OCI-LY7 (cell line): ENCODE measurements around the gene HES7. TPM values are rescaled to one million over a fixed set of nuclear protein-coding genes. Genes with fewer than 3 reads are reported as not detected.

ENCODE experiments used
- BruUV-seq: library from RNA; stranded (reverse); fragments of 400-500 nt; replicated peaks from 2 replicates; lab custom pipeline; 2021; lab: Mats Ljungman, UMichigan
- CTCF ChIA-PET: fragments of 300-600 bp; sonication (Branson Sonifier 250); formaldehyde crosslinking; loops from one replicate; lab custom pipeline; 2022; ENCODE audit warnings: antibody characterized with exemption; ENCODE audit not compliant: unreplicated experiment; lab: Charles Lee
- POLR2A ChIA-PET: fragments of 300-600 bp; sonication (Branson Sonifier 250); formaldehyde crosslinking; loops from one replicate; lab custom pipeline; 2022; ENCODE audit warnings: antibody characterized with exemption; lab: Charles Lee
- DNase-seq: peaks from one replicate; pipeline ENCODE4 v3.0.0-alpha.2; 2015; ENCODE audit warnings: low spot score
- H2AFZ ChIP-seq: fragments of 200-600 bp; sonication (generic), shearing (Covaris generic); 2 replicates; pipeline ENCODE4 v1.6.1; 2014; ENCODE audit warnings: mild to moderate bottlenecking, antibody characterized with exemption, low read length, moderate library complexity
- H3K27ac ChIP-seq: fragments of 200-600 bp; sonication (generic); 2 replicates; pipeline ENCODE4 v1.5.1; 2014; ENCODE audit warnings: mixed run types, low read depth, mild to moderate bottlenecking, moderate library complexity, low read length, inconsistent platforms; ENCODE audit not compliant: poor library complexity, severe bottlenecking
- H3K36me3 ChIP-seq: fragments of 200-600 bp; sonication (generic); 2 replicates; pipeline ENCODE4 v1.6.1; 2014; ENCODE audit warnings: mild to moderate bottlenecking, antibody characterized with exemption, low read length, moderate library complexity, mixed read lengths; ENCODE audit not compliant: insufficient read depth
- H3K4me1 ChIP-seq: fragments of 200-600 bp; sonication (generic); 2 replicates; pipeline ENCODE4 v1.5.1; 2014; ENCODE audit warnings: mild to moderate bottlenecking, low read length; ENCODE audit not compliant: insufficient read depth, poor library complexity, severe bottlenecking
- H3K4me2 ChIP-seq: fragments of 200-600 bp; sonication (generic); 2 replicates; pipeline ENCODE4 v1.6.1; 2014; ENCODE audit warnings: mild to moderate bottlenecking, low read length
- H3K4me3 ChIP-seq: fragments of 200-600 bp; sonication (generic); 2 replicates; pipeline ENCODE4 v1.5.1; 2014; ENCODE audit warnings: mild to moderate bottlenecking, low read depth, low read length; ENCODE audit not compliant: poor library complexity, severe bottlenecking
- H3K79me2 ChIP-seq: fragments of 200-600 bp; sonication (generic); 2 replicates; pipeline ENCODE4 v1.6.1; 2016; ENCODE audit warnings: low read depth, mild to moderate bottlenecking, low read length, moderate library complexity, mixed read lengths; ENCODE audit not compliant: insufficient read depth
- H3K9me2 ChIP-seq: fragments of 200-600 bp; sonication (generic); 2 replicates; pipeline ENCODE4 v1.6.1; 2016; ENCODE audit warnings: mild to moderate bottlenecking, low read length, mixed read lengths; ENCODE audit not compliant: insufficient read depth
- H3K9me3 ChIP-seq: fragments of 200-600 bp; sonication (generic); 2 replicates; pipeline ENCODE4 v1.6.1; 2014; ENCODE audit warnings: mild to moderate bottlenecking, mixed run types, low read length, mixed read lengths
- H4K20me1 ChIP-seq: fragments of 200-600 bp; sonication (generic); 2 replicates; pipeline ENCODE4 v1.6.1; 2014; ENCODE audit warnings: mild to moderate bottlenecking, antibody characterized with exemption, low read length, moderate library complexity, mixed read lengths; ENCODE audit not compliant: insufficient read depth
- CTCF ChIP-seq: fragments of 200-600 bp; sonication (generic); conservative IDR thresholded peaks from 2 replicates; pipeline ENCODE4 v1.5.1; 2014; ENCODE audit warnings: mild to moderate bottlenecking, antibody characterized with exemption, low read length, moderate library complexity, mixed read lengths
- EZH2phosphoT487 ChIP-seq: fragments of 200-600 bp; sonication (generic); IDR thresholded peaks from 2 replicates; pipeline ENCODE4 v1.6.1; 2018; ENCODE audit warnings: low read depth, borderline replicate concordance, mild to moderate bottlenecking, mixed run types, antibody characterized with exemption, low read length, moderate library complexity, mixed read lengths
- intact Hi-C: fragments of 100-400 bp; cut with micrococcal nuclease; formaldehyde crosslinking; loops from one replicate; pipeline ENCODE4 v1.10.0; 2022; ENCODE audit not compliant: unreplicated experiment
- total RNA-seq, 2 experiments: library from RNA; depleted of rRNA in 1 of 2; stranded (reverse); fragments of >200 nt in 1 of 2; shearing (Covaris generic) in 1 of 2; gene quantifications; 2 replicates each; pipeline ENCODE4 v1.2.3, GENCODE V29; 2014 to 2022

The HES7 gene
- total RNA-seq, 2 experiments from 2014 or later, result 0.44 to 5.8 TPM

- intact Hi-C loops, result no loop called here
Measured at GRCh38 chr17:8128125-8128784, 4.3 kb upstream of the HES7 start.

GRCh38 chr17:8126491-8127066 lies 2.7 kb upstream of the HES7 start:
- Histone ChIP-seq H3K9me3 (no peaks in the 10 kb centered on the region), H3K27ac (peak overlapping the region; percentile 40), H3K4me1 (peaks cover 40% of the 10 kb centered on the region), H3K9me2 (no peaks in the 10 kb centered on the region), H2AFZ (peak overlapping the region; percentile 80; the same call in 1 of the 2 replicates), H3K4me3 (peak overlapping the region; percentile 79), H3K4me2 (peak overlapping the region; percentile 98), H3K36me3 (no peaks in the 10 kb centered on the region), H4K20me1 (0 out of 2 replicates have a peak, but pooled peaks cover 3% of the 10 kb centered on the region), H3K79me2 (no peaks in the 10 kb centered on the region)
- ChIA-PET CTCF (interaction anchor here (1.0 kb wide), 1 partner anchor 11 kb away, joined by 3 read pairs; no protein-coding TSS in a partner anchor), POLR2A (interaction anchor here (0.9 to 1.7 kb wide), 4 partner anchors 11 to 65 kb away, joined by 3 to 5 read pairs (median 4); no protein-coding TSS in a partner anchor)
- BruUV-seq, result no TSS peak
- no peak for TF ChIP-seq CTCF
- no peak for TF ChIP-seq EZH2phosphoT487
- intact Hi-C loops, result no loop called here
- DNase-seq, result peak; percentile 65

More at GRCh38 chr17:8128125-8128784, 4.3 kb upstream of the HES7 start:
- Histone ChIP-seq H3K9me3 (no peaks in the 10 kb centered on the region), H3K4me2 (no peak overlapping the region), H3K4me1 (peaks cover 29% of the 10 kb centered on the region), H4K20me1 (0 out of 2 replicates have a peak, but pooled peaks cover 3% of the 10 kb centered on the region), H3K27ac (no peak overlapping the region), H3K79me2 (no peaks in the 10 kb centered on the region), H3K4me3 (no peak overlapping the region), H2AFZ (no peak overlapping the region), H3K36me3 (no peaks in the 10 kb centered on the region), H3K9me2 (no peaks in the 10 kb centered on the region)
- CTCF ChIA-PET, result no interaction called here
- TF ChIP-seq EZH2phosphoT487 (no peak), CTCF (no peak)
- no TSS peak for BruUV-seq
- POLR2A ChIA-PET, result no interaction called here
- no peak for DNase-seq
